Hypothalamus (tissue), 51 donors: ENCODE data around the gene CCDC120.

ENCODE experiments used
- DNase-seq, 51 donors: peaks; one replicate each; lab custom pipeline; 2025; lab: John Stamatoyannopoulos, UW

The CCDC120 gene

DNA sequence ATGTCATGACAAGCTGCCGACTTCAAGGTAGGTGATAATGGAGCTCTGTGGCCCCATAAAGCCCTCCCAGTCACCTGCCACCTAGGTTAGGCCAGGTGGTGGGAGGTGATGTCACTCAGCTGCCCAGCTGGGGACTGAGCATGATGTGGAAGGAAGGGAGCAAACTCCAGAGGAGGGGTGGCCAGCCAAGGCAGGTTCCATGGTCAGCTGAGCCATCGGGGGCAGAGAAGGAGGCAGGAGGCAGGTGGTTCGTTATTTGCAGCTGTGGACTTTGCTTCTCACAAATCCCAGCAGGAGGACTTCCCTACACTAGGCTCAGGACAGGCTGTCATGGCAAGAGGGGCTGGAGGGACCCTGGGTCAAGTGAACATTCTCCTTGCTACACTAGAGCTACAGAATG, 2.1 kb downstream of the CCDC120 start:
- no peak for DNase-seq

DNA sequence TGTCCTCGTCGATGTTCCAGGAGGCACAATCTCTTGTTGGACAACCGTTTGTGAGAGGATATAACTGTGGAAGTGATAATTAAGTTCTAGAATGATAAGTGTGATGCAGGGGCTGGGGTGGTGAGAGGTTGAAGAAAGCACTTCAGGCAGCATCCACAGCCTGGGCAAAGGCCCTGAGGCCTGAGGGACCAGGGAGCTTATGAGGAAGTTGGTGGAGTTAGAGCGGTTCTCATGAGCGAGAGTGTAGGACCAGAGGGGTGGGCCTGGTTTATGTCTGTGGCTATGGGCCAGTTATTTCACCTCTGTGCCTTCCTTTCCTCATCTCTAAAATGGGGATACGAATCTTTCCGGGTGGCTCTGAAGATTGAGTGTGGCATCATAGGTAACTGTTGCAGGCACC, 2.7 kb downstream of the CCDC120 start:
- DNase-seq = no peak

DNA sequence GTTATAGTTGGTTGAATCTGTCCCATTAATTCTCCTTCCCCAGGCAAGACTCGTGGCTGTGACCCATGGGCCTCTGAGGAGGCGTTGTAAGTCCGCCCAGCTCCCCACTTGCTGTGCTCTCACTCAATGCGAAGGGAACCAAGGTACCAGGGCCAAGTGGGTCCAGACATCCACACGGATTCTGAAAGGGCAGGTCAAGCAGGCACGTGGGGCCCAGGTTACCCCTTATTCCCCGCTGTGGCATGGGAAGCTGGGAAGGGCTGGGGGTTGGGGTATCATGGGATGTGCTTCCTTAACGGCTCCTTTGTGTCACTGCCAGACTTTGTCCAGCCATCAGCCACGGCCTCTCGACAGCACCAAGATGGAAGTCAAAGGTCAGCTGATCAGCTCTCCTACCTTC, 3.1 kb downstream of the CCDC120 start:
- DNase-seq = no peak

DNA sequence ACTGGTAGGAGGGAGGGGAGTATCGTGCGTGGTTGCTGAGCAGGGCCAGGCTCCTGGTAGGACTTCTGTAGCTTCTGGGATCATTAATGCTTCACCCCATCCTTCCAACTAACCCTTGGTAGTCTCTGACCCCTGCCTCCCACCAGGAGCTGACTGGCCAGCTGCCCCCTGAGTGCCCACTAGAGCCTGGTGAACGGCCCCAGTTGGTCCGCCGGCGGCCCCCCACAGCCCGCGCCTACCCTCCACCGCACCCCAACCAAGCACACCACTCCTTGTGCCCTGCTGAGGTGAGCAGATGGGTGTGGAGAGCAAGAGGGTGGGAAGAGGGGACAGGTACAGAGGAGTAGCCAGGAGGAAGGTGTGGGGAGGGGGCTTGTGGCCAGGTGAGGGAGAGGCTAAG, 4.9 kb downstream of the CCDC120 start:
- DNase-seq = no peak

DNA sequence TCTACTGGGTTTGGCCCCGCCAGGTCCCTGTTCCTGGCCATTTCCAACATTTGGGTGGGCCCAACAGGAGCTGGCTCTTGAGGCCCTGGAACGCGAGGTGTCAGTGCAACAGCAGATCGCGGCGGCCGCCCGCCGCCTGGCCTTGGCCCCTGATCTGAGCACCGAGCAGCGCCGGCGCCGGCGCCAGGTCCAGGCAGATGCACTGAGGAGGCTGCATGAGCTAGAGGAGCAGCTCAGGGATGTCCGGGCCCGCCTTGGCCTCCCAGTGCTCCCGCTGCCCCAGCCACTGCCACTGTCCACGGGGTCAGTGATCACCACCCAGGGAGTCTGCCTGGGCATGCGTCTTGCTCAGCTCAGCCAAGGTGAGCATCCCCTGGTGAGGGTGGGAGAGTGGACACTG, 5.5 kb downstream of the CCDC120 start:
- DNase-seq = no peak

DNA sequence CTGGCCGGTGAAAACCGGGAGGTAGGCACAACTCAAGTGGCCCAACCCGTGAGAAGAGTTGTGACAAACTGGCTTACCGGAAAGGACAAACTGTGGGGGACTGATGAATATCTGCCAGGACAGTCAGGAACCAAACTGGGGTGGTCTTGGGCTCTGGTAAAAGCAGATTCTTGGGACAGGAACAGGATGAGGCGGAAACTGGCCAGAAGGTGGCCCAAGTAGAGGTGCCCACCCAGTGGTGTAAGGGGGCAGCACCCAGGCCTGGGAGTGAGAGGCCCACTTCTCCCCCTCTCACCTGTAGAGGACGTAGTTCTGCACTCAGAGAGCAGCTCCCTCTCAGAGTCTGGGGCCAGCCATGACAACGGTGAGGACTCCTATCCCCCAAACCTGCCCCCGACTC, 5.9 kb downstream of the CCDC120 start:
- no peak for DNase-seq

DNA sequence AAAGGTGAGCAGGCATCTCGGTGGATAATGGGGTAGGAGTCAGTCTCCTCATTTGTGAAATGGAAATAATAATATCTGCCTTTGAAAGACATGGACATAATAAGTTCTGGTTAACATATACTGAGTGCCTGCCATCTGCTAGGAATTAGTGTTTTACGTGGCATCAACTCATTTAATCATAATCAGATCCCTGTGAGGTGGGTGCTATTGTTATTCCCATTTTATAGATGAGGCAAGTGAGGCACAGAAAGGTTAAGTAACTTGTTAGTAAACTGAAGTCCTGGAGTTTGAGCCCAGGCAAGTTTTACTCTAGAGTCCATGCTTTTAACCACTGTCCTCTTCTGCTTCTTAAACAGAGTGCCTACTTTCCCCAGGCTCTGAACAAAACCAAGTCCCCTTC, 7.5 kb downstream of the CCDC120 start:
- DNase-seq = no peak

DNA sequence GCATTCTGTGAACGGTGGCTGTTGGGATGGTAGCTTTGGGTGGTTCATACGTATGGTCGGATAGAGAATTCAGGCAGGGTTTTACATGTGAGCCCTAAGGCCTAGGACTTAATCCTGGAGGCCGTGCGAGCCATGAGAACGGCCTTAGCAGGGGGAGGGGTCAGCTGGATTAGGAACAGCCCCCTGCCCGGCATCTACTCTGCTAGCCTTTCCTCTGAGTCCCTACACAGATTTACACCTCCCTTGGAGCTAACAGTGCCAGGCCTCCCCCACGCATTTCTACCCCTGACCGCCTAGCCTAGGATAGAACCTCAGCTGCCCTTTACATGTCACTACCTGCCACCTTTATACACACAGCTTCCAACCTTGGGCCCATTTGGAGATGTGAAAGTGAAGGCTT, 7.9 kb downstream of the CCDC120 start:
- no peak for DNase-seq

DNA sequence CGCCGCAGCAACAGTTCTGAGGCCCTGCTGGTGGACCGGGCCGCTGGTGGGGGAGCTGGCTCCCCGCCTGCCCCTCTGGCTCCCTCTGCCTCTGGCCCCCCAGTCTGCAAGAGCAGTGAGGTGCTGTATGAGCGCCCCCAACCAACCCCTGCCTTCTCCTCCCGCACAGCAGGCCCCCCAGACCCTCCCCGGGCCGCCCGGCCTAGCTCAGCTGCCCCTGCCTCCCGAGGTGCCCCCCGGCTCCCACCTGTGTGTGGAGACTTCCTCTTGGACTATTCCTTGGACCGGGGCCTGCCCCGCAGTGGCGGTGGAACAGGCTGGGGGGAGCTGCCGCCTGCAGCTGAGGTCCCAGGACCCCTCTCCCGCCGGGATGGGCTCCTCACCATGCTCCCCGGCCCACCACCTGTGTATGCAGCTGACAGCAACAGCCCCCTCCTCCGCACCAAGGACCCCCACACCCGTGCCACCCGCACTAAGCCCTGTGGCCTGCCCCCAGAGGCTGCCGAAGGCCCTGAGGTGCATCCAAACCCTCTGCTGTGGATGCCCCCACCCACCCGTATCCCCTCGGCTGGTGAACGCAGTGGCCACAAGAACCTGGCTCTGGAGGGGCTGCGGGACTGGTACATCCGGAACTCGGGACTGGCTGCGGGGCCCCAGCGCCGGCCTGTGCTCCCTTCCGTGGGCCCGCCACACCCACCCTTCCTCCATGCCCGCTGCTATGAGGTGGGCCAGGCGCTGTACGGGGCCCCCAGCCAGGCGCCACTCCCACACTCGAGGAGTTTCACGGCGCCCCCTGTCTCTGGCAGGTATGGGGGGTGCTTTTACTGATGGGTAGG, 8.7 kb downstream of the CCDC120 start:
- DNase-seq = no peak

DNA sequence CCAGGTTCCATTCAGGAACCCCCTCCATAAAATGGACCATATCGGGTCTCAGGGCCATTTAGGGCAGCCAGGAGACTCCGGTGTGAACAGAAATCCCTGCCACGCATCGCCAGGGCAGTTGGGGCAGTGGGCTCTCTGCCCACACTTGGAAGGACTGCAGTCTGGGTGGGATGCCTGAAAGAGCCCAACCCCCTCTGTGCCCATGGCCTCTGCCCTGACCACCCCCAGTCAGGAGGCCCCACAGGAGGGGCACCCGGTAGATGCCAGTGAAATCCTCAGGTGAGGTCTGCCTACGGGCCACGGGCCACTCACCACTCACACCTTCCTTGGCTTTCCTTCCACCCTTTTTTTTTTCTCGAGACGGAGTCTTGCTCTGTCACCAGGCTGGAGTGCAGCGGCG, 10.2 kb downstream of the CCDC120 start:
- DNase-seq = no peak

DNA sequence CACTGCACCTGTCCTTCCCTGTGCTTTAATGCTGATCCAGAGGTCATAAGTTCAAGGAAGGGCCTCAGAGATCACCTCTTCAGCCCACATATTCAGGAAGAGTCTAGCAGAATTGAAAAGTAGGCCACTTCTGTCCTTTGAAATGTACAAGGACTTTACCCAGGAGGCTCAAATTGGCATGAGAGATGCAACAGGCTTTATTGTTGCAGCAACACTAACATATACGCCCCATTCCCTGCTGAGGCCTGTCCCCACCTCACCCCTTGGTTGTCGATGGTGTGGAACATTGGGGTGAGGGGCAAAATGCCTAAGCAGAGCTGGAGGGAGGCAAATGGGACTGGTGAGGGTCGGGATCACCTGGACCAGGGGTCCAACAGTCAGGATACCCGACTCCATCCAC, 12.2 kb downstream of the CCDC120 start:
- DNase-seq = no peak

DNA sequence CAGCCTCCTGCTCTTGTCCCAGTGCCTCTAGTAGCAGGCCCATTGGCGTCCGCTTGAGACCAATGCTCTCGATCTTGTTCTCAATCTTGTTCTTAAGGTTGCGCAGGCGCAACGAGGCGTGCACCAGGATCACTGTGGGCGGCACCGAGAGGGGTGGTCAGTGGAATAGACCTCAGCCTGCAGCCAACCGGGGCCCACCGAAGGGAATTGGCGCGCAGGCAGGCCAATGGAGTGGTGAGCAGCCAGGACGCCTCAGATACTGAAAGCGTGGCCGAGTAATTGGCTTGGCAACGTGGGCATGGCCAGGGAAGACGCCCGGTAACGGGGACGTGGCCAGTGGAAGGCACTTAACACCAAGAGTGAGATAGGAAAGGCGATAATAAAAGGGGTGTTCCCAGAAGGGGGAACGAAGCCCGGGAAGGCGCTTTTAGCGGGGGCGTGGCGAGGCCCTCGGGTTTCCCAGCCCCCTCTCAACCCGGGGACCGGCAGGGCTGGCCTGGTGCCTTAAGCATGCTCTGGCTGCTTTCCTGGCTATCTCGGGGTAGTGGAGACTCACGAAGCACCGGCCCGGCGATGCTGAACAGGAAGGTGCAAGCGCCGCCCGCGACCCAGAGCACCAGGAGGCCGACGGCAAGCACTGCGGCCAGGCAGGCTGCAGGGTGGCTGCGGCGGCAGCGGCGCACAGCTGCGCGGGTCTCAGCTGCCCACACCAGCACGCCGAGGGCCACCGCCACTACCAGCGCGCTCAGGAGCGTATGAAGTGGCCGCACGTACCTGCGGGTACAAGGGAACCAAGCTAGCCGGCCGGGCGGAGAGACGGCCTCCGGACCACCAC, 13.3 kb downstream of the CCDC120 start:
- DNase-seq = peak in 42 of 51 donors; percentile 1 to 79 (median 50)

DNA sequence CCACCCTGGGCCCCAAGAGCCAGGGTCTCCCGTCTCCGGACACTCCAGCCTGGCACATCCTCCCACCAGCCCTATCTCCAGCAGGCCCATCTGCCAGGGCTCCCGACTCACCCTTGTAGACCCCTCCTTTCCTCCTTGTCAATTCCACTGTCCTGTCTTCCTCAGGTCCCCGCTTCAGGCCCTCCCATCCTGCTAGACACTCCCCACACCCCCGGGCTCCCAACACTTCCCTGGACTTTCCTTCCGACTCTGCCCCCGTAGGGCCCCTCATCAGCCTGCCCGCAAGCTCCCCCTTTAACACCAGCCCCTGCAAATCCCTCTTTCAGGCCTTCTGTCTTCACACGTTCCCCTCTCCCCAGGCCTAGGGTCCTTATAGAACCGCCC, 13.9 kb downstream of the CCDC120 start:
- no peak for DNase-seq

DNA sequence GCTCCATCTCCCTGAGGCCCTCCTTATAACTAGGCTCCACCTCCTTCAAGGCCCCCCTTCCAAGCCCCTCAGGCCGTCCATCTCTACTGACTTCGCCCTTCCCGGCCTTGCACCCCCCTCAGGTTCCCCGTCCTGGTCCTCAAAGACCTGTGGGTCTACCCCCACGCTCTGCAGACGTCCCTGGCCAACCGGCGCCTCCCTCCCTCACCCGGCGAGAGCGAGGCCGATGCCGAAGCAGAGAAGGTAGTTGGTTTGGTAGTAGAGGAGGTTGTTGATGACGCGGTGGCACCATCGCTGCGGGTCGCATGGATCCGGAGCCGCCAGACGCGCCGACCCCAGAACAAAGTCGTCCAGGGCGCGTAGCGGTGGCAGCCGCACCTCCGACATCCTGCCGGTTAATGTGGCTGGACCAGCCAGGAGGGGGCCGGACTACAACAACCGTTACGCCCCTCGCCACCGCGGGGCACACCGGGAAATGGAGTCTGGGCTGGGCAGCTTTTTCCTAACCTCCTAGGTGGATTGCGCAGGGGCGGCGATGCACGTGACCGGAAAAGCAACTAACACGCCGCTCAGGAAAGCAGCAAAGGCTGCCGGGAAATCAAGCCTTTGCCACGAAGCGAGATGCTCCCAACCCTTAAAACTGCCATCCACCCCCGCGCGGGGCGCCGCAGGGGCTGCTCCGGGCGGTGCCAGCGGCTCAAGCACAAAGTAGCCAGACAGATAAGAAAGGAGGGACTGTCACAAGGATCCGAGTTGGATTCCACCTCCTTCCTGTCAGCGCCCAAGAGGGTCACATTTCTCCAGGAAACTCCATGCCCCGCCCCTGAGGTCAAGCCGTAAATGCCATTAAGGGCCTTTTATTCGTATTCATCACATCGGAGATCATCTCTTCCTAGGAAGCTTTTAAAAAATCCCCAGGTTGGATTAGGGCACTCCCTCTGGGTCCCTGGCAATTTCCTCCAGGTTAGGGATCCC, 15.1 kb downstream of the CCDC120 start, which contains the start of gene PRAF2:
Gene PRAF2, minus strand, starts transcription at position 402 of the 975 bp plus-strand sequence. Its CDS starts 15 bp downstream, at position 387.
- DNase-seq = peak; percentile 40 to 93 (median 86)

DNA sequence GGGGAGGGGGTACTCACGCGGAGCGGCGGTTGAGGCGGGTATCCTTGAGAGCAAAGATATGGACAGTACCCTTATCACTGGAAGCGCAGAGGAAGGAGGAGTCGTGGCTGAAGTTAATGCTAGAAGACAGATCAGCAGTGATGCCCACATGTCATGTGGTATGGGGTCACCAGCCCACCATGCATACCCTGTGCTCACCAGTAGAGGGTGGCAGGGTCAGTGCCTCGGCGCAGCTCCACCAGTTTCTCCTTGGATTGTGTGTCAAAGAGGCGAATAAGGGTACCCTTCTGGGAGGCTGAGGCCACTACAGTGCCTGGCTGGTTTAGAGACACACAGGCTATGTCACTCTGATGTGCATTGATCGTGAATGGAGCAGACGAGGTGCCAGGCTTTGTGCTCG, 16.5 kb downstream of the CCDC120 start:
- no peak for DNase-seq

DNA sequence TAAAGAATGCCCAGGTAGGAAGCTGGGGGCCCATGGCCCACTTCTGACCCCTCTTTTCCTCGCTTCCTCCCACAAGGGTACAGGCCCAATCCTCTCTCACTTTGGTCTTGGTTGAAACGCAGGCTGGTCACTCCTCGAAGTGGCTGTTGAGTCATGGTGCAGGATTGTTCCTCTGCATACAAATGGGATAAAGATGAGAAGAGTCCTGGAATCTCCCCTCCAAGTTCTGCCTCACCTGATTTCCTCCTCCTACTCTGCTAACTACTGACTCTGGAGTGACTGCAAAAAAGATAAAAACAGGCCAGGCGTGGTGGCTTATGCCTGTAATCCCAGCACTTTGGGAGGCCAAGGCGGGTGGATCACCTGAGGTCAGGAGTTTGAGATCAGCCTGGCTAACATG, 19.1 kb downstream of the CCDC120 start:
- no peak for DNase-seq

DNA sequence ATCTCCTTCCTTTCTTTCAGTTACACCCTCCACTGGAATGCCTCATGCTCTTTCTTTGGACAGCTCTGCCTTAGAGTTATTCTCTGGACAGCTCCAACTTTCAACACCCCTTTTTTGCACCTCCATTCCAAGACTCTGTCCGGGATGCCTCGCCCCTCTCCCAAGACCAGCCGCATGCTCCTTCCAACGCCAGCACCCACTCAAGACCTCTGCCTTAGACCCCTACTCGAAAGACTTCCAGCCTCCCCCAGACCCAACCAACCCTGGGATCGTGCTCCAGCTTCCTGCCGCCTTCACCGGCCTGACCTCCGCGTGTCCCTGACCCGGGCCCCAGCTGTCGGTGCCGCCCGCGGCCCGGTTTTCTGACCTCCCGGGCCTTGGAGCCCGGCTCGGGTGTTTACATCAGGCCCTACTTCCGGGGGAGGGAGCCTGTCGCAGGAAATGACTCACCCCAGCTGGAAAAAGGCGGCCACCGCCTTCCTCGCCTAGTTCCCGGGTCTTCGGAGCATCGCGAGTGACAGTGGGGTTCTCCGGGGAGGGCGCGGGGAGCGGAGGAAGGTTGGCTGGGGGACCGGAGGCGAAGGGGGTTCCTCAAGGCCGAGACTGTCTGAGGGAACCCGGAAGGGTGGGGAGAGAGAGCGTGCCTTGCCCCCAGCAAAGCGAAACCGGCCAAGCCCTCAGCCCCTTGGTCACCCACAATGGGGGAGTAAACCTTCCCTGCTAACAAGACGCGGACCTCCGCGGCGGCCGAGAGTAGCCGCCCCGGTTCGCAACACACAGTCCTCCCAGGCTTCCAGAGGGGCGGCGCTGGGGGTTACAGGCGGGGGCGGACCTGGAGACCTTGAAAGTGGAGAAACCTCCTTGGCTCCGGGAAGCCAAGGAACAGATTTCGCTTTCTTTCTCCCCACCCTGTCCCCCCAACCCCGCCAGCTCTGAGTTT, 21.0 kb downstream of the CCDC120 start, which contains the start of gene WDR45:
Gene WDR45, minus strand, starts transcription at position 399 of the 940 bp plus-strand sequence. CDS start 1,792 bp downstream, outside the sequence.
- DNase-seq = peak; percentile 2 to 81 (median 48)

DNA sequence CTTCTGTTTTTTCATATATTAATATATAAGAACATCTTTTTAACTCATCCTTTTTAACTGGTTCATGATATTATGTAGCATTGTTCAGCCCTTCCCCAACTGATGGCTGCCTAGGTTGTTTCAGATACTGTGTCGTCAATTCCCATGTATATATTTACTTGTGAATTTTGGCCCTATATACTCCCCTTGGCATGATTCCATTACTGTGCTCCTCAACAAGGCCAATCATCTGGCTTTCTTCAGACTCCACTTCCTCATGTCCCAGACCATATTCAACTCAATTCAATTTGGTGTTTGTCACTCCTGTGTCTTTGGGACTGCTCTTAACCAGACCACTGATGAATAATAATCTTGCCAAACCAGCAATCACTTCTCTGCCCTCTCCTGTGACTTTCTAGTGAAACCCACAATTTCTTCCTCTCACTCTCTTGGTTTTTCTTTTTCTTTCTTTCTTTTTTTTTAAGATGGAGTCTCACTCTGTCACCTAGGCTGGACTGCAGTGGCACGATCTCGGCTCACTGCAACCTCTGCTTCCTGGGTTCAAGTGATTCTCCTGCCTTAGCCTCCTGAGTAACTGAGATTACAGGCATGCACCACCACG, 23.6 kb downstream of the CCDC120 start:
- DNase-seq = no peak

DNA sequence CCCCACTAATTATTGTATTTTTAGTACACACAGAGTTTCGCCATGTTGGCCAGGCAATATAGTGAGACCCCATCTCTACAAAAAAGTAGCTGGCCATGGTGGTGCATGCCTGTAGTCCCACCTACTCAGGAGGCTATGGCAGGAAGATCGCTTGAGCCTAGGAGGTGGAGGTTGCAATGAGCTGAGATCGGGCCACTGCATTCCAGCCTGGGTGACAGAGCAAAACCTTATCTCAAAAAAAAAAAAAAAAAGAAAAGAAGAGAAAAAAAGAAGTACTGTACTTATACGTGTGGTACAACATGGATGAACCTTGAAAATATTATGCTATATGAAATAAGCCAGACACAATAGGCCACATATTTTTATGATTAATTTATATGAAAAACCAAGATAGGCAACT, 30.8 kb downstream of the CCDC120 start:
- DNase-seq = no peak
